Stimulated activated CD8-positive, alpha-beta memory T cell treated with anti-CD3 and anti-CD28 coated beads, Interleukin-7, amount 100 ng/mL, for 48 hours (primary cell): ENCODE data around the gene SOS2.
A peak's percentile ranks its signal among the peaks of the same experiment; 100 is the strongest.

Experiments
- DNase-seq, 2 donors: peaks; one replicate each; pipeline ENCODE4 v3.0.0-alpha.2; 2020; ENCODE audit warnings: low read depth in 1 of 2; ENCODE audit errors: extremely low read depth in 1 of 2

SOS2 gene

GRCh38 chr14:50116966-50117365 is 114.4 kb downstream of the SOS2 start:
- no peak for DNase-seq

GRCh38 chr14:50116181-50116956 is 115.0 kb downstream of the SOS2 start, which contains the start of gene VCPKMT:
Gene VCPKMT (minus strand): TSS chr14:50116572. CDS start chr14:50116552, 20 bp downstream.
- DNase-seq = peak; percentile 88 to 93

- DNase-seq = no peak
Observed at GRCh38 chr14:50113381-50114035, 117.9 kb downstream of the SOS2 start.

- no peak for DNase-seq
Observed at GRCh38 chr14:50110323-50111037, 120.9 kb downstream of the SOS2 start.

- DNase-seq = no peak
Observed at GRCh38 chr14:50109342-50109741, 122.0 kb downstream of the SOS2 start.

GRCh38 chr14:50107850-50108249 is 123.5 kb downstream of the SOS2 start:
- DNase-seq = no peak

GRCh38 chr14:50106178-50106577 is 125.2 kb downstream of the SOS2 start:
- no peak for DNase-seq

GRCh38 chr14:50103558-50103957 is 127.8 kb downstream of the SOS2 start:
- DNase-seq = no peak

GRCh38 chr14:50101417-50101816 is 130.0 kb downstream of the SOS2 start:
- no peak for DNase-seq

GRCh38 chr14:50100805-50101204 is 130.6 kb downstream of the SOS2 start:
- no peak for DNase-seq

GRCh38 chr14:50099335-50099734 is 132.0 kb downstream of the SOS2 start:
- DNase-seq = no peak

- no peak for DNase-seq
Observed at GRCh38 chr14:50095895-50096294, 135.5 kb downstream of the SOS2 start.

- no peak for DNase-seq
Observed at GRCh38 chr14:50094056-50094755, 137.2 kb downstream of the SOS2 start.

GRCh38 chr14:50093496-50093895 is 137.9 kb downstream of the SOS2 start:
- no peak for DNase-seq

- DNase-seq = no peak
Observed at GRCh38 chr14:50092006-50092555, 139.3 kb downstream of the SOS2 start.

GRCh38 chr14:50091240-50091913 is 140.0 kb downstream of the SOS2 start:
- DNase-seq = no peak

- DNase-seq = no peak
Observed at GRCh38 chr14:50089208-50089607, 142.2 kb downstream of the SOS2 start.

GRCh38 chr14:50088731-50089130 is 142.6 kb downstream of the SOS2 start:
- DNase-seq = no peak

GRCh38 chr14:50088117-50088515 is 143.3 kb downstream of the SOS2 start:
- no peak for DNase-seq
